ENCODE results near the gene RNF214. TPM values are rescaled to one million over a fixed set of nuclear protein-coding genes. Genes with fewer than 3 reads are reported as not detected.

RNF214 gene
- total RNA-seq, 1 donor from 2014 or later, result 12.0 TPM

DNA sequence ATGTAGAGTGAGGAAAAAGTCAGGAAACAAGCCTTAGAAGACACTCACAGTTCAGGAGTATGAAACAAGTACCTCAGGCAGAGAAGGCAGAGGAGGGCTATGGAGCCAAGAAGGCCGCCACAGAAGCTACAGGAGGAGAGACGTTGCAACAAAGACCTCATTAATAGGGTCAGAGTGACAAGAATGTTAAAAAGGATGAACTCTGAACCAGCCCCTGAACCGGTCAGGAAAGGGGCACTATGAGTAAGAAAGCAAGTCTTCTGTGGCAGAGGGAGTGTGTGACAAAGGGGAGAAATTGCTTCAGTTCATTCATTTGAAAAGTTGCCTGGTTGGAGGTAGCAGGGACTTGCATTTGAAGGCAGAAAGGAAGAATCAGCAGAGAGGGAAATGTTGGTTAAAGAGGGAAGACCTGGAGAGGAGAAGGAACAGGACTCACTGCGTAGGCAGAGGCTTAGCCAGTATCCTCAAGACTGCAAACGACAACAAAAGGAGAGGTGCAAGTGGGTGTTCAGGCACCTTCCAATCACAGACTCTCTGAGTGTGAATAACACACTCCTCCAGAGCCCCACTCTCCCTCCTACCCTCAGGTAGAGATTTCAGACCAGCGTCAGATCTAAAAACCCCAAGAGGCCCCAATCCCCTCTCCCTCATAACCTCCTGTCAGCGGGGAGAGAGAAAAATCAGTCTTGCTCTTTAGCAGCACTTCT lies 17.9 kb upstream of the RNF214 start:
- DNase-seq, result no peak

DNA sequence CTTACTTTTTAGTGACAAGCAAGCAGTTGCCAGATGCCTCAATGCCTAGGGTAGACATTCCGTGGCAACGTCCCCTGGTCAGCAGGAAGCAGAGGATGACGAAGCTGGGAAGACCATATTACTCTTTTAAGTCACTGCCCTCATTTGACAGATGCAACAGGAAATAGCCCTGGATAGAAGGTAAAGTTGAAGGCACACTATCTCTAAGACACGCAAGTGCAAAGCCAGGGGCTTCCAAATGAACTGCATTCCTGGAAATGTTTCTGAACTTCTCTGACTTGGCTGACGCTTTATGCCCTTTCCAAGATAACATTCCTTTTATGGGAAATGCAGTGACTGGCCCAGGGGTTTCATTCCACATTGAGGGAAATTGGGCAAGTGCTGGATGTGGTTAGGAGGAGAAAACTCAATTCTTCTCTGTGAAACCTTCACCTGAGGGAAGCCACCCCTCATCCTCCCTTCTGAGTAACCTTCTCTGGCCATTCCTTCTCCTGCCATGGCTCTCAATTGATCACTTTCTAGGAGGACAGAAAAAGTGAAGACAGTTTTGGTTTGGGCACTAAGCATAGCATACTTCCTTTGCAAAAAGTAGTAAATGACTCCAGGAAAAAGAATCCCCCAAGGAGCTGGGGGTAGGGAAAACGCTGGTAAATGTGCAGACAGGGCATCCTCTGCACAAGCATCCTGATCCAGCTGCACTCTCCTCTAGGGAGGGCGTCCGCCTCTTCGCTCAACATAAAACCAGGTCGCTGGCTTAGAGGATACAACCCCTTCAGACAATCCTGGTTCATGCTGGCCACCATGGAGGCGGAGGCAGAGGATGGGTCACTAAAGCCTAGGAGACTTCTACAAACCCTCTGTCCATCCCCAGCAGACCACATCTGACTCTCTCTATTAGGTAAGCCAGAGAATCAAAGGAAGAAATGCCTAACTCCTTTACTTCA lies 15.1 kb upstream of the RNF214 start:
- no peak for DNase-seq

DNA sequence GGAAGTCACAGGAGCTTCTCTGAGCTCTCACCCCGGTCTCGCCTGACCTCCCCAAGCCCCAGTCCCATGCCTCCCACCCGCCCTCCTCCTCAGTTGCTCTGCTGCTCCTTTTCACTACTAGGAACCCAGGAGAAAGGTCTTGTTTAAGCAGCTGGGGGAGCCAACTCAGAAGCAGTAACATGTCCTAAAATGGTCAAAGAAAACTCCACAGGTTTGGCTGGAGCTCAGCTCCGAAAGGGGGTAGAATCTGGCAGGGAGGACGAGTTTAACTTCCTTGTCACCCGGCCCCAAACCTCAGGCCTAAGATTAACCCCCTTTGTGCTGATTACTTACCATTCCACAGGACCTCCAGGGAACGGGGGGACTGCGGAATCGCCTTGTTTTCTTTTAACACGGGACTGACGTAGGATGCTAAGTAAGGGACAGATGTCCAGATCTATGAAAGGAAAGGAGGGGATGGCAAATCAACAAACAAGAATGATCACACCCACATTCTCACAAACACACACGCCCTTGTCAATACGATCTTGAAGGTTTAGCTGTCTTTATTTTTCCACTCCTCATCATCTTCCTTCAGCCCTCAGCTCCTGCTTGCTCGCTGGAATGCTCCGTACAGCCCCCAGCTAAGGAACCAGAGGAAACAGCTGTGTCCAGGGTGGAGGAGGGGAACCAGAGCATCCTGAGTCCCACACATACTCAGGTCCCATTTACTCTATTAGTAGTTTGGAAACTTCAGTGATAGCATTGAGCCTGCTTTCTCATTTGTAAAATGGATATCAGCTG lies 14.1 kb upstream of the RNF214 start:
- DNase-seq, result no peak

DNA sequence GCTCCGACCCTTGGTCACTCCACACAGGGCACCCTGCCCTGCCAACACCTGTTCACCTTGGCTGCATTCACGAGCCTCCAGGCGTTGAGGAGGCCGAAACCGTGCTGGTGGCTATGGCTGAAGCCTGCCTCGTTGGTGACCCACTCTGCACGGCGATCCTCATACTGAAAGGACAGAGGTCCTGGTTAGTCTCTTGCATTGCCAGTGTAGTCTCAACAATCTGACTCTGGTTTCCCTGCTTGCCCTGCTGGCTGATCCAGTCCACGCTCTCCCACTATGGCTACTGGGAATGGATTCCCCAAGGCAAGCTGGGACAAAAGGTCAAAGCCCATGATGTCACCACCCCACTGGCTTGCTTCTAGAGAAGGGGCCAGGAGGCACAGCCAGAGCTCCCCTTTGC lies 13.5 kb upstream of the RNF214 start:
- no peak for DNase-seq

DNA sequence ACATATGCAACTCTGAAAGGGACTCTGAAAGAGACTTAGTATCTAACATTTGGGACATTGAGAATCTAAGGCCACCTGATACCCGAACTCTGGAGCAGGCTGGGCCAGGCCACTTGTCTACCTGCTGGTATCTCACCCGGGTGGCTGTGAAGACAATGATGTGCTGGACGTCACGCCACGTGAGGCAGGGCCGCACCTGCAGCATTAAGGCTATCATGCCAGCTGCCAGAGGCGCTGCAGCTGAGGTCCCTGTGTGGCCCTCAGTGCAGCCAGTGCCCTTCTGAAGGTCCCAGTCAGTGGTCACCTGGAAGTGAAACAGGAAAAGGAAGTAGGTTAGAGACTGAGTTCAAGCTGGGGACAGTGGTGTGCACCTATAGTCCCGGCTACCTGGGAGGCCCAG lies 13.0 kb upstream of the RNF214 start:
- DNase-seq, result no peak

DNA sequence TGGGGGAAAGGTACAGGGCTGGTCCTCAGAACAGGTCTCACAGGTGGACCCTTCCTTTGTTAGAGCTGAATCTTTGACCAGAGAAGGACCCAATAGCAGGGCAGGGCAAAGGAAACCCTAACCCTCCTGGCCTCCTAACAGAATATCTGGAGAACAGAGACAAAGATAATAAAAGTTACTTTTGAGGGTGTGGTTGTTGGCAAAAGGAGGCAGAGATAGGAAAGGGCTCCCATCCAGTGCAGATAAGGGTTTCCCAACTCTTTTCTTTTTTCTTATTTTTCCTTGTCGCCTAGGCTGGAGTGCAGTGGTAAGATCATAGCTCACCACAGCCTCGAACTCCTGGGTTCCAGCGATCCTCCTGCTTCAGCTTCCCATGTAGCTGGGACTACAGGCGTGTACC lies 12.5 kb upstream of the RNF214 start:
- DNase-seq, result no peak

DNA sequence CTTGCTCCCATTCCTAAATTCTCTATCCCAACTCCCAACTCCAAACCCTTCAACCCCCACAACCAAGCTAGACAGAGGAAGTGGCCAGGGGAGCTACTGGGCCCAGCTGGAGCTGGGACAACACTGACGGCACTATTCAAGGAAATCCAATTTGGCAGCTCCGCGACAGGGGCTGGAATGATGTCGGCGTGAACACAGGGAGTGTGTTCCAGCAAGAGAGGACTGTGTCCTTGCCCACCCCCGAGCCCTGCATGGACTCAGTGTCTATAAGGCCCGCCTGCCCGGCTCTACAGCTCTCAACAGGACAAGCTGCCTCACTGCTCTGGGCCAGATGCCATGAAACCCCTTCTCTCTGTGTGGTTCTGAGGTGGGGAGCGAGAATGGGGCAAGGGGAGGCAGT lies 11.9 kb upstream of the RNF214 start:
- no peak for DNase-seq

DNA sequence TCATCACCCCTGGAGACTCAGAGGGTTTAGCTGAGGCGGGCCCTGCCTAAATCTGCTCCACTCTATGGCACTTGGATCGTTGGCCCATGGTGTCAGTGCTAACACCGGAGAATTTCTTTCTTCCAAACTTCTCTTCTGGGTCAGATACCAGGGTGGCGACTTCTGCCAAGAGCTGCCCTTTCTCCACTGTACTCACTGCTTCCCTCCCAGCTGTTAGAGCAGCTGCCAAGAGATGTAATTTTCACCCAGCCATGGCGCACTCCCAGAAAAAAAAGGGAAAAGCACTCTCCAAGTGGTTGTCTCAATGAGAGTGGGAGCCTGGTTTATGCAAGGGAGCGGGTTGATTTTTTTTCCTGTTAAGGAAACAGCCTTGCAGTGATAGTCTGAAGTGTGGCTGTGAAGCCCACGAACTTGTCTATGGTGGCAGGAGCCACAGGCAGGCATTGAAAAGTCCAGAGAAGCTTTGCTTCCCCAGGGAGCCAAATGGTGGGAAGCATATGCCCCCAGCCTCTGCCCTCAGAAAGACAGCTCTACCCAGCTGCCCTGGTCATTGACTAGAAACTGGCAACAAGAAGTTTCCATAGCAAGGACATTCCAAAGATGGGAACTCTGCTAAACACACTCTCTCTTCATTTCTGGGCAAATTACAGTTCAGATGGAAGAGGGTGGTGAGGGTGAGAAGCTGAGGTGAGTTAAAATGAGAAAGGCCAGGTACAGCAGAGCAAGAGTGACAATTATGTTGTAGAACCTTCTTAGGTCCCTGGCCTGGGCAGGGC lies 11.3 kb upstream of the RNF214 start:
- no peak for DNase-seq

DNA sequence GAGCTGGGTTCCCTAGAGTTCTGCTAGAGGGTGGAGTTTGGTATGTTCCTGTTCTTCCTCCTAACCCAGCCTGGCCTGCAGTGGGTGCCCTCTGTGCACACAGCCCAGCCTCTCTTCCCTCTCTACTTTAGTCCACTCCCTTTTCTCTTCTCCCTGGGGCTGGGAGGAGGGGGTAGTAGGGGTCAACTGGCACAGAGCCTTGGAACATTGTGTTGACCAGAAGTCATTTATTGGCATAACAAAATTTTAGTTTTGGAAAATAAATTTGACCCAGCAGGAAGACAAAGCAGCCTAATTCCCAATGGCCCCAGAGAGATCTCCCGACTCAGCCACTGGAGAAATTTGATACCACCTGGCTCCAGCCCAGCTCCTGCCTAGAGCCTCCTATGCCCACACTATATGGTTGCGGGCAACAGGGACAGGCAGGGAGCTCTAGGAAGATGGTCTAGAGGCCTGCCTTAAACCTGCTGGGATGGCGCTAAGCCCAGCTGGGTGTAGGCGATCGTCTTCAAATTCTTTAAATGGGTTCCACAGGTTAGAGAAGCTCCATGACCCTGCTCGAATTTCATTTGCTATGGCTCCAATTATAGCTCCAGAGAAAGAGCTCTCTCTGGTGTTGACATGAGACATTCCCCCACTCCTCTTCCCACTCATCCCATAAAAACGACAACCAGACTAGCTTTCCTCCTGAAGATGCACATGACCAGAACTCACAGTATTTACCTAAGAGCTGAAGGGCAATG lies 10.5 kb upstream of the RNF214 start:
- peak; percentile 29 for DNase-seq

DNA sequence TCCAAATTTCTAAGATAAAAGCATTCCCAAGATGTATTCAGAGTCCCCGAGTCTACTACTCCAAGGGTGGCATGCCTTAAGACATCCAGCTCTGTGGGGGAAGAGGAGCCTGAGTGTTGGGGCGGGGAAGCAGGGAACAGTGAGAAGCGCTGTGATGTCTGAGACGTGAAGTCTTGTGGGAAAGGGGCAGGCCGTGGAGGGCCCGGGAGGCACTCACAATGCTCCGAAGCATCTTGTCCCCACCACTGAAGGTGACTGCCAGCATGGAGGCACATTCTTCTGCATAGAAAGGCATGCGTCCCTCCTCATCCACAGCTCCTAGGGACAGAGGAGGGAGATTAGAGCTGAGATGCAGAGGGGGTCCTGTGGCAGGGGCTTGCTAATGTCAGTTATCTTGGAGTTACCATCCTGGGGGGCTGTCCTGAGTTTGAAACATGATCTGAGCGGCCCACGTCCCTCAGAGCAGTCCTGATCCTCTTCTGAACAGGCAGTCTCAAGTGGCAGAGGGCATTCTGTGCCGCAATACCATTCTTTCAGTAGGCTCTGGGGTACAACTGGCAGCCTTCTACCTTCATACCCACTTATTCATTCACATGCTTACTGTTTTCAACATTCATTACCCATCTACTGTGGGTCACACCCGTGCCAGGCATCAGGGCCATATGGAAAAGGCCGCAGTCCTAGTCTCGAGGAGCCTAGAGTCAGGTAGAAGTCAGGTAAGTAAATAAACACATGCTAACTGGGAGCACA lies 9.3 kb upstream of the RNF214 start:
- DNase-seq, result no peak

DNA sequence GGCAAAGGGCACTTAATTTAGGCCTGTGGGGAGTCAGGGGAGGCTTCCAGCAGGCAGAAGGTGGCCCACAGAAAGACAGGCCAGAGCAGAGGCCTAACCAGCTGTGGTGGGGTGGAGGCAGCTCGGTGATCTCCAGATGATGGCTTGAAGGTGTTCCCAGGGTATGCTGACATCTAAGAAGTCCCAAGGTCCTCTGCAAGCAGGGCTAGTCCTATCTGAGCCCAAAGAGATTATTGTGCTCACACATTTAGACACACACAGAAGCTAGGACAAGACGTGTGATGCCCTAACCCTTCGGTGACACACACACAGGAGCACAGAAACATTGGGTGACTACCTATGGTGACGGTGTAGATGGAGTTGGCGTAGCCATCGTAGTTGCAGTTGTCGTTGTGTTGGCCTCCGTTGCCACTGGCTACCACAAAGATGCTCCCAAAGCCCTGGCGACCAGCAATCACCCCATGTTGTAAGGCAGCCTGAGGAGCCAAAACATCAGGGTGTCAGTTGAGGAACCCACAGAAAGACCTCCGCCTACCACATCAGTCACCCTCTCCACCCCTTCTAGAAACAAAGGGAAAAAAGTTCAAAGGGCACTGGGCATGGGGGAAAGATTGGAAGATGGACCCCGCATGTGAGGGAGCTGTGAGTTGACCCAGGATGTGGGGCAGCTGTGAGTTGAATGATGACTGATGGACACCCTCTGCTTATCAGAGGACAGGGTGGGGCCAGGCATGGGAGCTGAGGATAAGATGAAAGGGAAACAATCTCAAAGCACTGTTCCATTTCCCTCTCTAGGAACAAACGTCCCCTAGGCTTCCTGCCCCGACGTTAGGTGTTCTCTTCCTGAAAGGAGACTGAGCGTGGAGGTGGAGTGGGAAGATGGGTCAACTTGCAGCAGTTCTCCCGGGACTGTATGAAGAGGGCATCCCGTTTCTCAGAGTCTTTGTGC lies 8.5 kb upstream of the RNF214 start:
- no peak for DNase-seq

DNA sequence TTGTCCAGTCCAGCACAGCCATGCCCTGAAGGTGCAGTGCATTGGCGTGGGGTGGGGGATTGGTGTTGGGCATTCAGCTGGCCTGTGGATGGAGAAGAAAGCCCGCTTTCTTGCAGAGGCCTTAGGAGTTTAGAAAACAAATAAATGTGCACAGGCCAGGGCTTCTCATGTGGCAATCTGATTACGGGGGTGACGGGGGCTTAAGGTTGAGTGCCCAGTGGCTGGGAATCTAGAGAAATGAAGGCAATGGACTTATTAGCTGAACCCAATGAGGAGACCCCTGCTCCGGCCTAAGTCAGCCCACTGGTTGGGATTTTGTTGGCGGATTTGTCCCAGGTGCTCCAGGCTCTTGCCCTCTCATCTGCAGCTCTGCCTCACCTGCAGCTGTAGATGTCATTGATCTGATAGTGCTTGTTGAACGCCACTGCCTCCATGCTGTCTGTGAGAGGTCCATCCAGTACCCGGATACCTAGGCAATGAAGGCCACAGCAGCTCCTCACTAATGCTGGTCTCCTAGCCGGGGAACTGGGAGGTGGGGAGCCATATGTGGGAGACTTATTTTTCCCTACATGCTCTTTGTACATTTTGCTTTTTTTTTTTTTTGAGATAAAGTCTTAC lies 6.8 kb upstream of the RNF214 start:
- DNase-seq, result no peak

- DNase-seq, result peak; percentile 63
These were observed 5.8 kb upstream of the RNF214 start for GRCh38 chr11:117226388-117227385.

DNA sequence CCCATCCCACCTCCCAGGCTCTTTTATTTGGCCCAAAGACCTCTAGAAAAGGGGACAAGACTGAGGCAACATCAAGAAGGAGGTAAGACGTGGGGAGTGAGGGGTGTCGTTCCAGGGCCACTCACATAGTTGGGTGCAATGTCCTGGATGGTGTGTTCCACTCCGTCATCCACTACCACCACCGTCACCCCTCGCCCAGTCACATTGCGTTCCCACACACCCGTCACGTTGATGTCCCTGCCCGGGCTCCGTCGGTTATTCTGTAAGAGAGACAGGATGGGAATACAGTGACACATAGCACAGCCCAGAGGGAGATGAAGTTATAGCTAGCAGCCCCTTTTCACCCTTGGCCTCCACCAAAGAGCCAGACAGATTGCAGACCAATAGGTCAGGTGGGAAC lies 4.4 kb upstream of the RNF214 start:
- DNase-seq, result no peak

DNA sequence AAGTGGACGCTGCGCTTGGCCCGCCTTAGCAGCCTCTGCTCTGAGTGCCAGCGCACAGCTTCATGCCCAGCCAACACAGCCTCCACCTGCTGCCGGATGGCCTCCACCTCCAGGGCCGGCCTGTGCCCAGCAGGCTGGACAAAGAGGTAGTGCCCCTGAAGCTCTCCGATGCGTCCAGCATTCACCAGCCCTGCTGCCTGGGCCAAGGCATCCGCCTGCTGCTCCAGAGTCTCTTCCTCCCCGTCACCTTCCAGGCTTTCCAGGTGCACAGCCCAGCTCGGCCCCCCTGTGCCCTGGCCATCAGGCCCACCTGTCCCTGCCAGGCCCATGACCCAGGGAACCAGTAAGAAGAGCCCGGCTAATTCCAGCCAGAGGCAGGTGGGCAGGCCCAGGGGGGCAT lies 3.1 kb upstream of the RNF214 start:
- DNase-seq, result no peak

- no peak for DNase-seq
These were observed 2.6 kb upstream of the RNF214 start for GRCh38 chr11:117229931-117230285.

DNA sequence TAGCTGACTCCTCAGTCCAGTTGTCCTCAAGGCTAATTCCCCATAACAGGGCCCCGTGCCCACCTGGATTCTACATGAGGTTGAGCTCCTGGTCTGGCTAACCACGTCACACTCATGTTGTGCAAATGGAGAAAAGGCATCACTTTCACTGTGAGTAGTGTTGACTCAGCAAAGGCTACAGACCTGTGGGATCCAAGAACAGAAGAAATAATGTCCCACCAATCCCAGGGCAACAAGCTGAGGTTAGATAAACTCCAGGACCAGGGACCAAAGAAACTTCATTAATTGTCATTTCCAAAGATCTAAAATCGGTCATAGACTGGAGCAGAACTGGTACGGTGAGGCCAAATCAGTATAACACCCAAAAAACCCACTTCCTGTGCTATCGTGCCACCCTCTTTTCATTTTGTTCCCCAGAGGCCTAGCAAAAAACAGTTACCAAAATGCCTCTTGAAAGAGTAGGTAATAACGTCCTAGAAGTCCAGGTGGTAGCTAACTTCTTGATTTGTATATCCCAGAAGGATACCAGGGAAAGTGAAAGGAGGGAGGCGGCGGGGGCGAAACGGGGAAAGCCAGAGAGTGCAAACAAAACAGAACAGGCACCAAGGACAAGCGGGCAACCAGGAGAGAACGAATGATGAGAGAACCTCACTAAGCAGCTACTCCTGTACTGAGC lies 2.0 kb upstream of the RNF214 start:
- DNase-seq, result no peak

Data from skin of body (tissue), 2 donors.